Peyer's patch (tissue), 4 donors: Measurements from ENCODE around the gene VDAC1.

Experiments used
- CTCF ChIP-seq, 6 experiments: fragments of 450-650 bp in 4 of 6; fragments of 200-600 bp in 2 of 6; sonication (generic) in 1 of 6; IDR thresholded peaks; one replicate each; pipeline ENCODE4 v1.5.1; 2017 to 2019; ENCODE audit warnings: antibody characterized with exemption in 6 of 6, mild to moderate bottlenecking in 3 of 6, moderate library complexity in 1 of 6
- POLR2A ChIP-seq, 2 donors: fragments of 450-650 bp; IDR thresholded peaks; one replicate each; pipeline ENCODE4 v1.5.1; 2017; ENCODE audit warnings: antibody characterized with exemption in 2 of 2, mild to moderate bottlenecking in 2 of 2, moderate library complexity in 2 of 2

GRCh38 chr5:133931546-133931945, 73.2 kb downstream of the VDAC1 start:
- TF ChIP-seq CTCF (IDR thresholded peaks at IDR 0.05) (no peak), POLR2A (IDR thresholded peaks at IDR 0.05) (no peak)
